MM.1S (cell line): Measurements from ENCODE around the gene STAMBP.

Experiments used
- DNase-seq: peaks from one replicate; pipeline ENCODE4 v3.0.0-alpha.2; 2015
- H2AFZ ChIP-seq: fragments of 300-600 bp; sonication (generic); 2 replicates; pipeline ENCODE4 v1.6.0; 2016; ENCODE audit warnings: antibody characterized with exemption, low read length
- H3F3A ChIP-seq: fragments of 300-600 bp; sonication (generic); 2 replicates; pipeline ENCODE4 v1.6.1; 2016; ENCODE audit warnings: mild to moderate bottlenecking, antibody characterized with exemption, low read length, moderate library complexity, mixed read lengths; ENCODE audit not compliant: insufficient read depth
- H3K27ac ChIP-seq: fragments of 300-600 bp; sonication (generic); 2 replicates; pipeline ENCODE4 v1.5.1; 2016; ENCODE audit warnings: mild to moderate bottlenecking, low read length
- H3K27me3 ChIP-seq: fragments of 300-600 bp; sonication (generic); replicated peaks from 2 replicates; pipeline ENCODE4 v1.6.0; 2016; ENCODE audit warnings: low read length; ENCODE audit not compliant: insufficient read depth
- H3K36me3 ChIP-seq: fragments of 300-600 bp; sonication (generic); replicated peaks from 2 replicates; pipeline ENCODE4 v1.6.1; 2016; ENCODE audit warnings: mild to moderate bottlenecking, low read length, mixed read lengths; ENCODE audit not compliant: insufficient read depth
- H3K4me1 ChIP-seq: fragments of 300-600 bp; sonication (generic); 2 replicates; pipeline ENCODE4 v1.6.1; 2016; ENCODE audit warnings: low read length, mixed read lengths
- H3K4me2 ChIP-seq: fragments of 300-600 bp; sonication (generic); 2 replicates; pipeline ENCODE4 v1.6.0; 2016; ENCODE audit warnings: low read depth, low read length
- H3K4me3 ChIP-seq: fragments of 300-600 bp; sonication (generic); 2 replicates; pipeline ENCODE4 v1.5.1; 2016; ENCODE audit warnings: low read length, mixed read lengths
- H3K79me2 ChIP-seq: fragments of 300-600 bp; sonication (generic); 2 replicates; pipeline ENCODE4 v1.6.1; 2016; ENCODE audit warnings: mixed run types, low read length, mixed read lengths
- H3K9ac ChIP-seq: fragments of 300-600 bp; sonication (generic); 2 replicates; pipeline ENCODE4 v1.6.1; 2016; ENCODE audit warnings: low read length, mixed read lengths
- H3K9me2 ChIP-seq: fragments of 300-600 bp; sonication (generic); replicated peaks from 2 replicates; pipeline ENCODE4 v1.6.1; 2016; ENCODE audit warnings: mild to moderate bottlenecking, low read length, mixed read lengths; ENCODE audit not compliant: insufficient read depth
- H3K9me3 ChIP-seq: fragments of 300-600 bp; sonication (generic); replicated peaks from 2 replicates; pipeline ENCODE4 v1.6.1; 2016; ENCODE audit warnings: mild to moderate bottlenecking, low read length, mixed read lengths; ENCODE audit not compliant: insufficient read depth
- H4K20me1 ChIP-seq: fragments of 300-600 bp; sonication (generic); 2 replicates; pipeline ENCODE4 v1.6.1; 2016; ENCODE audit warnings: mild to moderate bottlenecking, low read length, moderate library complexity, mixed read lengths; ENCODE audit not compliant: insufficient read depth
- EZH2 ChIP-seq: fragments of 300-600 bp; sonication (generic); optimal IDR thresholded peaks from 2 replicates; pipeline ENCODE3; 2017; ENCODE audit warnings: low read depth, mild to moderate bottlenecking, antibody characterized with exemption, low read length, mixed read lengths
- EZH2phosphoT487 ChIP-seq: fragments of 300-600 bp; sonication (generic); IDR thresholded peaks from 2 replicates; pipeline ENCODE4 v1.6.1; 2018; ENCODE audit warnings: antibody characterized with exemption, low read length
- TF ChIP-seq, protein P1 (sequence below): fragments of 300-600 bp; sonication (generic); IDR thresholded peaks from 2 replicates; pipeline ENCODE4 v1.5.1; 2016; ENCODE audit warnings: antibody characterized with exemption, low read length, mixed read lengths

Gene STAMBP

GRCh38 chr2:73836141-73836943, 7.6 kb downstream of the STAMBP start:
- H3K9me3 ChIP-seq = no peaks in the 10 kb centered on the region
- no peak overlapping the region for H3K4me3 ChIP-seq
- H3K79me2 ChIP-seq = peaks cover 23% of the 10 kb centered on the region
- H3K27ac ChIP-seq = no peak overlapping the region
- no peak overlapping the region for H2AFZ ChIP-seq
- peaks cover 13% of the 10 kb centered on the region for H3K36me3 ChIP-seq
- TF ChIP-seq EZH2phosphoT487 = no peak
- H3K4me1 ChIP-seq = peaks cover 8% of the 10 kb centered on the region
- no peaks in the 10 kb centered on the region for H3K9me2 ChIP-seq
- H3K27me3 ChIP-seq = no peaks in the 10 kb centered on the region
- DNase-seq = no peak
- H4K20me1 ChIP-seq = no peaks in the 10 kb centered on the region
- H3F3A ChIP-seq = no peaks in the 10 kb centered on the region; the same call in 1 of the 2 replicates
- H3K4me2 ChIP-seq = no peak overlapping the region
- no peak overlapping the region for H3K9ac ChIP-seq

- H3F3A ChIP-seq = no peaks in the 10 kb centered on the region; the same call in 1 of the 2 replicates
- peaks cover 1% of the 10 kb centered on the region for H3K4me1 ChIP-seq
- H3K9me3 ChIP-seq = no peaks in the 10 kb centered on the region
- TF ChIP-seq EZH2phosphoT487 = no peak
- TF ChIP-seq, protein P1, sequence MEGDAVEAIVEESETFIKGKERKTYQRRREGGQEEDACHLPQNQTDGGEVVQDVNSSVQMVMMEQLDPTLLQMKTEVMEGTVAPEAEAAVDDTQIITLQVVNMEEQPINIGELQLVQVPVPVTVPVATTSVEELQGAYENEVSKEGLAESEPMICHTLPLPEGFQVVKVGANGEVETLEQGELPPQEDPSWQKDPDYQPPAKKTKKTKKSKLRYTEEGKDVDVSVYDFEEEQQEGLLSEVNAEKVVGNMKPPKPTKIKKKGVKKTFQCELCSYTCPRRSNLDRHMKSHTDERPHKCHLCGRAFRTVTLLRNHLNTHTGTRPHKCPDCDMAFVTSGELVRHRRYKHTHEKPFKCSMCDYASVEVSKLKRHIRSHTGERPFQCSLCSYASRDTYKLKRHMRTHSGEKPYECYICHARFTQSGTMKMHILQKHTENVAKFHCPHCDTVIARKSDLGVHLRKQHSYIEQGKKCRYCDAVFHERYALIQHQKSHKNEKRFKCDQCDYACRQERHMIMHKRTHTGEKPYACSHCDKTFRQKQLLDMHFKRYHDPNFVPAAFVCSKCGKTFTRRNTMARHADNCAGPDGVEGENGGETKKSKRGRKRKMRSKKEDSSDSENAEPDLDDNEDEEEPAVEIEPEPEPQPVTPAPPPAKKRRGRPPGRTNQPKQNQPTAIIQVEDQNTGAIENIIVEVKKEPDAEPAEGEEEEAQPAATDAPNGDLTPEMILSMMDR = no peak
- H3K79me2 ChIP-seq = peaks cover 23% of the 10 kb centered on the region
- no peak overlapping the region for H3K9ac ChIP-seq
- H3K36me3 ChIP-seq = 0 out of 2 replicates have a peak, but pooled peaks cover 3% of the 10 kb centered on the region
- no peak for DNase-seq
- no peaks in the 10 kb centered on the region for H3K27me3 ChIP-seq
- H4K20me1 ChIP-seq = no peaks in the 10 kb centered on the region
- no peak overlapping the region for H2AFZ ChIP-seq
- H3K9me2 ChIP-seq = no peaks in the 10 kb centered on the region
- no peak overlapping the region for H3K4me2 ChIP-seq
- no peak overlapping the region for H3K27ac ChIP-seq
- no peak overlapping the region for H3K4me3 ChIP-seq
Observed at GRCh38 chr2:73837847-73838585, 9.3 kb downstream of the STAMBP start.

GRCh38 chr2:73838889-73839534, 10.3 kb downstream of the STAMBP start:
- no peak overlapping the region for H3K4me2 ChIP-seq
- no peaks in the 10 kb centered on the region for H3K27me3 ChIP-seq
- no peaks in the 10 kb centered on the region for H3K9me3 ChIP-seq
- TF ChIP-seq EZH2phosphoT487 = no peak
- TF ChIP-seq, protein P1 = no peak
- TF ChIP-seq EZH2 = no peak
- H4K20me1 ChIP-seq = no peaks in the 10 kb centered on the region
- DNase-seq = no peak
- no peaks in the 10 kb centered on the region; the same call in 1 of the 2 replicates for H3F3A ChIP-seq
- no peak overlapping the region for H3K4me3 ChIP-seq
- H3K4me1 ChIP-seq = no peaks in the 10 kb centered on the region
- H3K36me3 ChIP-seq = no peaks in the 10 kb centered on the region
- no peak overlapping the region for H2AFZ ChIP-seq
- H3K9ac ChIP-seq = no peak overlapping the region
- H3K9me2 ChIP-seq = no peaks in the 10 kb centered on the region
- H3K27ac ChIP-seq = no peak overlapping the region
- peaks cover 20% of the 10 kb centered on the region for H3K79me2 ChIP-seq
